GM19238 (cell line): ENCODE results near the gene NBEA.

ENCODE experiments used
- DNase-seq: peaks from one replicate; pipeline ENCODE4 v3.0.0; 2011; ENCODE audit warnings: low spot score; ENCODE audit not compliant: insufficient read length

The NBEA gene

GRCh38 chr13:35473802-35474201 lies 531.7 kb downstream of the NBEA start:
- DNase-seq, result no peak

GRCh38 chr13:35474496-35475211 lies 532.6 kb downstream of the NBEA start:
- DNase-seq, result no peak

GRCh38 chr13:35475212-35475959 lies 533.3 kb downstream of the NBEA start:
- DNase-seq, result no peak

GRCh38 chr13:35475960-35476943 lies 534.2 kb downstream of the NBEA start, which contains the start of gene MAB21L1:
Gene MAB21L1 (minus strand): TSS chr13:35476689. CDS start chr13:35476138, 551 bp downstream.
- DNase-seq, result no peak

- DNase-seq, result no peak
Measured at GRCh38 chr13:35477386-35477946, 535.4 kb downstream of the NBEA start.

- no peak for DNase-seq
Measured at GRCh38 chr13:35478271-35479037, 536.4 kb downstream of the NBEA start.

GRCh38 chr13:35479038-35479492 lies 537.0 kb downstream of the NBEA start:
- no peak for DNase-seq

- no peak for DNase-seq
Measured at GRCh38 chr13:35479706-35480105, 537.6 kb downstream of the NBEA start.

- no peak for DNase-seq
Measured at GRCh38 chr13:35480346-35480745, 538.3 kb downstream of the NBEA start.

GRCh38 chr13:35481777-35482176 lies 539.7 kb downstream of the NBEA start:
- no peak for DNase-seq

GRCh38 chr13:35482527-35482926 lies 540.5 kb downstream of the NBEA start:
- DNase-seq, result no peak

- no peak for DNase-seq
Measured at GRCh38 chr13:35483761-35484160, 541.7 kb downstream of the NBEA start.

GRCh38 chr13:35484384-35484783 lies 542.3 kb downstream of the NBEA start:
- no peak for DNase-seq

GRCh38 chr13:35485424-35485823 lies 543.4 kb downstream of the NBEA start:
- DNase-seq, result no peak

- no peak for DNase-seq
Measured at GRCh38 chr13:35489050-35489449, 547.0 kb downstream of the NBEA start.

GRCh38 chr13:35496006-35496405 lies 553.9 kb downstream of the NBEA start:
- DNase-seq, result no peak

GRCh38 chr13:35496761-35497386 lies 554.8 kb downstream of the NBEA start:
- DNase-seq, result no peak

- no peak for DNase-seq
Measured at GRCh38 chr13:35498231-35498630, 556.2 kb downstream of the NBEA start.

GRCh38 chr13:35499196-35499662 lies 557.2 kb downstream of the NBEA start:
- DNase-seq, result no peak

- DNase-seq, result no peak
Measured at GRCh38 chr13:35499676-35500075, 557.6 kb downstream of the NBEA start.
